Measurements from ENCODE around the gene FBXW2.
"Not testable (repeated sequence)": the region's sequence is repeated elsewhere in the genome, so short reads cannot be mapped to it uniquely, and the experiment has no call there.

Gene FBXW2, protein sequence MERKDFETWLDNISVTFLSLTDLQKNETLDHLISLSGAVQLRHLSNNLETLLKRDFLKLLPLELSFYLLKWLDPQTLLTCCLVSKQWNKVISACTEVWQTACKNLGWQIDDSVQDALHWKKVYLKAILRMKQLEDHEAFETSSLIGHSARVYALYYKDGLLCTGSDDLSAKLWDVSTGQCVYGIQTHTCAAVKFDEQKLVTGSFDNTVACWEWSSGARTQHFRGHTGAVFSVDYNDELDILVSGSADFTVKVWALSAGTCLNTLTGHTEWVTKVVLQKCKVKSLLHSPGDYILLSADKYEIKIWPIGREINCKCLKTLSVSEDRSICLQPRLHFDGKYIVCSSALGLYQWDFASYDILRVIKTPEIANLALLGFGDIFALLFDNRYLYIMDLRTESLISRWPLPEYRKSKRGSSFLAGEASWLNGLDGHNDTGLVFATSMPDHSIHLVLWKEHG

GRCh38 chr9:120792898-120793765 is at the start of gene FBXW2:
TSS of gene FBXW2 (minus strand) at chr9:120793416. CDS start at chr9:120788258, 5,158 bp downstream.
- DNase-seq: peak; percentile 96

- no peak for DNase-seq
These were observed 48.9 kb upstream of the FBXW2 start for GRCh38 chr9:120841930-120842684.

- no peak for DNase-seq
These were observed 45.9 kb upstream of the FBXW2 start for GRCh38 chr9:120839146-120839545.

GRCh38 chr9:120837921-120838320 is 44.7 kb upstream of the FBXW2 start:
- DNase-seq: no peak

GRCh38 chr9:120833325-120833724 is 40.1 kb upstream of the FBXW2 start:
- no peak for DNase-seq

- DNase-seq: no peak
These were observed 39.6 kb upstream of the FBXW2 start for GRCh38 chr9:120832807-120833206.

GRCh38 chr9:120830865-120831264 is 37.6 kb upstream of the FBXW2 start:
- no peak for DNase-seq

- no peak for DNase-seq
These were observed 36.9 kb upstream of the FBXW2 start for GRCh38 chr9:120830151-120830550.

DNA sequence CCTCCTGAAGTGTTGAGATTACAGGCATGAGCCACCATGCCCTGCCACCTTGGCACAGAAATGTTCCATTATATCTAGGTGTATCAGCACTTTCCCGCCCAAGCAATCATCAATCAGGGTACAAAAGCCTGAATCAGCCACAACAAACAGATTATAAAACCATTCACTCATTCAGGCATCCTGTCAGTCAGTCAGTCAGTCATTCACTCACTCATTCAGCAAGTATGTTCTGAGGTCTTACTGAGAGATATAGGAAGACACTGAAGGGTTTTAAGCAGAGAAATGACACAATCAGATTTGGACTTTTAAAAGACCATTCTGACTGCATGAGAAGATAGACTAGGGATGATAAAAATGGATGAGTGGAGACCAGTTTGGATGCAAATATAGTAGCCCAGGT is 36.4 kb upstream of the FBXW2 start:
- no peak for DNase-seq

DNA sequence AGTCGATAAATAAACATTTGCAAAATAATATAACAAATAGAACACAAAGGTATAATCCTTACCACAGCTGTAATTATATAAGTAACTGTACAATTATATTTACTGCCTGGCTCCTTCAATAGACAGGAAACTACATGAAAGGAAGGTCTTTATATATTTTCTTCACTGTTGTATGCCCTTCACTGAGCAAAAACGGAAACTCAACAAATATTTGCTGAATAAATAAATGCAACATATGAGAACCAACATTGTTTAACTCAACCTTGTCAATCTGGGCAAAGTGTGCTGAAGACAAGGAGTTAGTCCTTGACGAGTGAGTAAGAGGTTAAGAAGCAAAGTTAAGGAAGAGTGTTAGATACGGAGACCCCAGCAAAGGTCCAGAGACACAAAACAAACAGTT is 26.9 kb upstream of the FBXW2 start:
- DNase-seq: no peak

DNA sequence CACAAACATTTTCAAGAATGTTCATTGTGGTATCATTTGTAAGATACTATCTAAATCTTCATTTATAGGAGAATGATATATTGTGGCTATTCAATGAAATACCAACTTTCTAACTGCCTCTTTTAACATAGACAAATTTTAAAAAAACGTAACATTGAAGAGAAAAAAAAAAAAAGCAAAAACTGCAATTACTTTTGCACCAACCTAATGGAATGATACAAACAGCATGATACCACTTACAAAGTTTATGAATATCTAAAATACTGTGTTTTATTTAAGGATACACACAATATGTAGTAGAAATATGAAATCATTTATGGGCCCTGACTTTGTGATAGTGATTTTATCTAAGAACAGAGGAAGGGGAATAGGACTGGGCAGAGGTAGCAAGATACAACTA is 25.4 kb upstream of the FBXW2 start:
- DNase-seq: no peak

GRCh38 chr9:120815075-120815474 is 21.9 kb upstream of the FBXW2 start:
- DNase-seq: no peak

DNA sequence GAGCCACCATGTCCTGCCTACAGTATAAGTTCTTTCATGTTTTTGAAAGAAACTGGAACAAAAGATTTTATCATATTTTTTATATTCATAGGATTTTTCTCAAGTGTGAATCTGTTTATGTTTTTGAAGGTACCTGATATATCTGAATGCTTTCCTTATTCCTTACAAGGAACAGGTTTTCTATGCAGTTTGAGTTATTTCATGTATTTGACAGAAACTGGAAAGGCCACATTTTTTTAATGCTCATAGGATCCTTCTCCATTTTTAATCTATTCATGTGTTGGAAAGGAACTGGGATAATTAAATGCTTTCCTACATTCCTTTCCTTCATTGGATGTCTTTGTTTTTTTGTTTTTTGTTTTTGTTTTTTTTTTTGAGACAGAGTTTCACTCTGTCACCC is 15.7 kb upstream of the FBXW2 start:
- no peak for DNase-seq

- DNase-seq: no peak
These were observed 14.6 kb upstream of the FBXW2 start for GRCh38 chr9:120807607-120808379.

DNA sequence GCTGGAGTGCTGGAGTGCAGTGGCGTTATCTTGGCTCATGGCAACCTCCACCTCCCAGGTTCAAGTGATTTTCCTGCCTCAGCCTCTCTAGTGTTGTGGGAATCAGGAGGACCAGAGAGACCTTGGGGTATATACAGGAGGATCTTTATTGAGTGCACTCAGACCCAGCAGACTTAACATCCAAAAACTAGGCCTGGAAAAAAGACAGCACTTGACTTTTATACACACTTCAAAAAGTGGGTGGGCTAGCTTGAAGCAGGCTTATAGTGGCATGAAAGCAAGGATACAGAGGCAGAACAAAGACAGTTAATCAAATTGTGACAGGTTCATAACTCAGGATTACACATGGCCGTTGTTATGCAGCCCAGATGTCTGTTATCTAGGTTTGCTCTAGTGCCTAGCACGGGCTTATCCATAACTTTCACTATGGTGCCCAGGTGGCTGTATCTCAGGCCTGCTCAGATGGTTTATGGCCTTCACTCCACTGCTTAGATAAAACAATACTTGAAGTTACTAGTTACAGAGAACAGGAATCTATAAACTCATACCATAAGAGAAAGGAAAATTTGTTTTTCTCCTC is 11.7 kb upstream of the FBXW2 start:
- not testable (repeated sequence) for DNase-seq

- no peak for DNase-seq
These were observed 8.2 kb upstream of the FBXW2 start for GRCh38 chr9:120801441-120801840.

DNA sequence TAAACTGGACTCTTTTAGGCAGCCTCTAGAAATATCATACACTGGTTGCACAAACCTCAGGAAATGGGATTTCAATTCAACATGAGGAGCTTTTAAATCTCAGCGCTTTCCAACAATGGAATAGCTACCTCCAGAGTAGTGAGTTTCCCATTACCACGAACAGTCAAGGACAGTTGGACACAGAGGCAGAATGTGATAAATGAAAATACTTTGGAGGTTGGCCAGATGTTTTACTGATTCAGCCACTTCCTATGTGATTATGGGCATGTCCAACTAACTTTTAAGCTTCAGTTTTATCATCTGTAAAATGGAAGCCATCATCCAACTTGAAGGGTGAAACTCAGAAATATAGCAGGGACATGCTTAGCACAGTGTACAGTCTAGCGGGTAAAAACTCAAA is 2.1 kb downstream of the FBXW2 start:
- no peak for DNase-seq

GRCh38 chr9:120787933-120788332 is 5.3 kb downstream of the FBXW2 start:
- no peak for DNase-seq

GRCh38 chr9:120783602-120784047 is 9.6 kb downstream of the FBXW2 start:
- DNase-seq: no peak

GRCh38 chr9:120781236-120781635 is 12.0 kb downstream of the FBXW2 start:
- DNase-seq: no peak

DNA sequence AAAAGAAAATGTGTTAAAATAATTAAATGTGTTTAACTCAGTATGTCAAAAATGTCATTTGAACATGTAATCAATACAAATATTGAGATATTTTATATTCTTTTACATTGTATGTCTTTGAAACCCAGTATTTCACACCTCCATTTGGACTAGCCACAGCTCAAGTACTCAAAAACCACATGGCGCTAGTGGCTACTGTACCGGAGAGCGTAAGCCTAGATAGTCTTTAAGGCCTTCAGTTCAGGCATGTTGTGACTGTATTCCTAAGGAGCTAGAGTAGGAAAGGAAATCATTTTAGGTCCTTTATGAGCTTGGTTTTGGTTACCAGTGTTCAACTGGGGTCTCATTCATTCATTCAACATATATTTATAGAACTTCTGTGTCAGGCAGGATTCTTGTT is 12.8 kb downstream of the FBXW2 start:
- no peak for DNase-seq

GRCh38 chr9:120779227-120779626 is 14.0 kb downstream of the FBXW2 start:
- DNase-seq: no peak
